ENCODE data around the gene RAI1.

DNA sequence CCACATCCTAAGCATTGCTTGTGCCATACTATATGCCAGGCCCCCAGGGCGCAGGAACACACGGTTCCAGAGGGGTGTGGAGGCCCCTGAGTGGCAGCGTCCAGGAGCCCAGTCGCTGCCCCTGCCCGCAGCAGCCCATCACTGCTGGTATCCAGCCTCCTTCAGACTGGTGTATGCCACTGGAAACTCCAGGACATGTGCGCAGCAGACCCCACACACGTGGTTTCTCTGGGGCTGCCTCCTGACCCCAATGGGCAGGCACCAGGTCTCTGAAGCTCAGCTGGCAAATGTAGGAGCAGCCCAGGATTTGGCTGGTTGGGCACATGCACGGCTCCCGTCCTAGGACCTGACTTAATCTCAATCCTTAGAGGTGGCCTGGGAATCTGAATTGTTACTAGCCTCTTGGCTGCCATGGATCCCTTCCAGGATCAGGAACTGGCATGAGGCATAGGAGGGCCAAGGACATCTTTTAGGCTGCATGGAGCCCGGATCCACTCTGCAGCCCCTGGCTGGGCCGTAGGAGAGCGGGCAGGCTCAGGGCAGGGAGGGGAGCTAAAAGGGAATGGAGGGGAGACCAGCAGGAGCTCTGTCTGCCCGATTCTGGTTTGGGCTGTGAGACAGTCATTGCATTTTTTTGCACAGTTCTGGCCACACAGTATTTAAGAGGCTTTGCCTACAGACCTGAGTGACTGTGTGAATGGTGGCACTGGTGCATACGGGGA is 62.3 kb downstream of the RAI1 start:
- TF ChIP-seq, protein P1, sequence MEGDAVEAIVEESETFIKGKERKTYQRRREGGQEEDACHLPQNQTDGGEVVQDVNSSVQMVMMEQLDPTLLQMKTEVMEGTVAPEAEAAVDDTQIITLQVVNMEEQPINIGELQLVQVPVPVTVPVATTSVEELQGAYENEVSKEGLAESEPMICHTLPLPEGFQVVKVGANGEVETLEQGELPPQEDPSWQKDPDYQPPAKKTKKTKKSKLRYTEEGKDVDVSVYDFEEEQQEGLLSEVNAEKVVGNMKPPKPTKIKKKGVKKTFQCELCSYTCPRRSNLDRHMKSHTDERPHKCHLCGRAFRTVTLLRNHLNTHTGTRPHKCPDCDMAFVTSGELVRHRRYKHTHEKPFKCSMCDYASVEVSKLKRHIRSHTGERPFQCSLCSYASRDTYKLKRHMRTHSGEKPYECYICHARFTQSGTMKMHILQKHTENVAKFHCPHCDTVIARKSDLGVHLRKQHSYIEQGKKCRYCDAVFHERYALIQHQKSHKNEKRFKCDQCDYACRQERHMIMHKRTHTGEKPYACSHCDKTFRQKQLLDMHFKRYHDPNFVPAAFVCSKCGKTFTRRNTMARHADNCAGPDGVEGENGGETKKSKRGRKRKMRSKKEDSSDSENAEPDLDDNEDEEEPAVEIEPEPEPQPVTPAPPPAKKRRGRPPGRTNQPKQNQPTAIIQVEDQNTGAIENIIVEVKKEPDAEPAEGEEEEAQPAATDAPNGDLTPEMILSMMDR (IDR thresholded peaks at IDR 0.05), result no peak
- TF ChIP-seq POLR2A (IDR thresholded peaks at IDR 0.05), result no peak

Measured in adrenal gland (tissue), 5 donors.